ENCODE measurements around the gene PLSCR3.
A peak's percentile ranks its signal among the peaks of the same experiment; 100 is the strongest.

The PLSCR3 gene

GRCh38 chr17:7356756-7357155 lies 37.6 kb downstream of the PLSCR3 start:
- H3K18ac ChIP-seq (ENCODE audit: low read depth in 1 of 2, low read length in 2 of 2), result no peak overlapping the region
- H3K27ac ChIP-seq (ENCODE audit: low read length, poor library complexity, severe bottlenecking), result no peak overlapping the region
- H2BK12ac ChIP-seq (ENCODE audit: low read length in 2 of 2), result no peak overlapping the region
- H3K4me1 ChIP-seq (ENCODE audit: control insufficient read depth, insufficient read depth, low read depth, low read length), result peaks cover 37% of the 10 kb centered on the region
- H3K36me3 ChIP-seq (ENCODE audit: control insufficient read depth in 1 of 2, insufficient read depth in 2 of 2, low read depth in 1 of 2, low read length in 2 of 2), result no peaks in the 10 kb centered on the region
- H3K9ac ChIP-seq (ENCODE audit: low read length), result peak overlapping the region; percentile 44
- no peak overlapping the region for H2AFZ ChIP-seq (ENCODE audit: low read depth, low read length)
- peaks cover 27% of the 10 kb centered on the region for H3K79me1 ChIP-seq (replicated peaks; ENCODE audit: low read length, poor library complexity, severe bottlenecking)
- H3K4ac ChIP-seq (ENCODE audit: low read depth in 1 of 2, low read length in 2 of 2), result no peak overlapping the region
- no peak overlapping the region for H4K8ac ChIP-seq (ENCODE audit: low read length)
- H2BK15ac ChIP-seq (ENCODE audit: low read depth, poor library complexity, severe bottlenecking), result no peak overlapping the region
- no peak overlapping the region for H2AK5ac ChIP-seq (ENCODE audit: low read length, severe bottlenecking)
- no peak overlapping the region for H2BK5ac ChIP-seq (ENCODE audit: low read depth, low read length, poor library complexity, severe bottlenecking)
- H3K4me2 ChIP-seq (ENCODE audit: low read length, poor library complexity, severe bottlenecking), result no peak overlapping the region
- H3K23ac ChIP-seq (ENCODE audit: low read length in 2 of 2), result no peak overlapping the region
- no peaks in the 10 kb centered on the region for H3K27me3 ChIP-seq (ENCODE audit: control insufficient read depth in 1 of 2, insufficient read depth in 1 of 2, low read length in 2 of 2)
- 91% methylated on average over 8 of the region's 8 CpGs for WGBS
- H4K91ac ChIP-seq (ENCODE audit: low read length), result no peak overlapping the region
- no peaks in the 10 kb centered on the region for H3K9me3 ChIP-seq (ENCODE audit: control insufficient read depth, low read length)
- no peak overlapping the region for H3K14ac ChIP-seq (ENCODE audit: low read length in 2 of 2)
- no peak for DNase-seq
- H2BK120ac ChIP-seq (ENCODE audit: low read depth, low read length), result no peak overlapping the region
- no peak overlapping the region for H3K4me3 ChIP-seq (ENCODE audit: insufficient read depth in 1 of 2, low read depth in 1 of 2, low read length in 2 of 2)

DNA sequence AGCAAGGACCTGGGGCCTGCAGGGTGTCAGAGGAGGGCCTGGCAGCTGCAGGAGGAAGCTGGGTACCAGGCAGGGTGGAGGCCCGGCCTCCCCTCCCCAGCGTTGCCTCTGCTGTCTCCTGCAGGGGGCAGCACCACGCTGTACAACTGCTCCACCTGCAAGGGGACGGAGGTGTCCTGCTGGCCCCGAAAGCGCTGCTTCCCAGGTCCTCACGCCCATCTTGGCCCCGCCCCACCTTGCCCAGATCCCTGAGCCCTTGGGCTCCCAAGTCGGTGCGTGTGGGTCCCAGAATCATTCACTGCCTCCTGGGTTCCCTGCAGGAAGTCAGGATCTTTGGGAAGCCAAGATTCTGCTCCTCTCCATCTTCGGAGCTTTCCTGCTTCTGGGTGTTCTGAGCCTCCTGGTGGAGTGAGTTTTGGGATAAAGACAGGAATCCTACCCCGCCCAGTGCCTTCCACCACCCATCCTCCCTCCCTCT lies 38.2 kb downstream of the PLSCR3 start:
- Histone ChIP-seq H3K4ac (ENCODE audit: low read depth in 1 of 2, low read length in 2 of 2) (no peak overlapping the region), H4K91ac (ENCODE audit: low read length) (no peak overlapping the region), H2BK15ac (ENCODE audit: low read depth, poor library complexity, severe bottlenecking) (no peak overlapping the region), H2AFZ (ENCODE audit: low read depth, low read length) (no peak overlapping the region), H3K9me3 (ENCODE audit: control insufficient read depth, low read length) (no peaks in the 10 kb centered on the region), H3K27me3 (ENCODE audit: control insufficient read depth in 1 of 2, insufficient read depth in 1 of 2, low read length in 2 of 2) (no peaks in the 10 kb centered on the region), H3K79me1 (replicated peaks; ENCODE audit: low read length, poor library complexity, severe bottlenecking) (peaks cover 27% of the 10 kb centered on the region), H3K23ac (ENCODE audit: low read length in 2 of 2) (no peak overlapping the region), H2BK12ac (ENCODE audit: low read length in 2 of 2) (no peak overlapping the region), H2BK120ac (ENCODE audit: low read depth, low read length) (no peak overlapping the region), H4K8ac (ENCODE audit: low read length) (no peak overlapping the region), H3K4me1 (ENCODE audit: control insufficient read depth, insufficient read depth, low read depth, low read length) (peaks cover 37% of the 10 kb centered on the region), H2BK5ac (ENCODE audit: low read depth, low read length, poor library complexity, severe bottlenecking) (no peak overlapping the region), H3K18ac (ENCODE audit: low read depth in 1 of 2, low read length in 2 of 2) (peak overlapping the region in 1 of 2 experiments; percentile 55), H2AK5ac (ENCODE audit: low read length, severe bottlenecking) (no peak overlapping the region), H3K9ac (ENCODE audit: low read length) (peak overlapping the region; percentile 44), H3K36me3 (ENCODE audit: control insufficient read depth in 1 of 2, insufficient read depth in 2 of 2, low read depth in 1 of 2, low read length in 2 of 2) (no peaks in the 10 kb centered on the region), H3K14ac (ENCODE audit: low read length in 2 of 2) (peak overlapping the region in 1 of 2 experiments; percentile 48), H3K4me3 (ENCODE audit: insufficient read depth in 1 of 2, low read depth in 1 of 2, low read length in 2 of 2) (no peak overlapping the region), H3K4me2 (ENCODE audit: low read length, poor library complexity, severe bottlenecking) (no peak overlapping the region), H3K27ac (ENCODE audit: low read length, poor library complexity, severe bottlenecking) (no peak overlapping the region)
- WGBS, result 7% methylated on average over 11 of the region's 12 CpGs
- DNase-seq, result peak; percentile 67

- Histone ChIP-seq H2BK120ac (ENCODE audit: low read depth, low read length) (no peak overlapping the region), H3K18ac (ENCODE audit: low read depth in 1 of 2, low read length in 2 of 2) (peak overlapping the region in 1 of 2 experiments; percentile 55), H3K36me3 (ENCODE audit: control insufficient read depth in 1 of 2, insufficient read depth in 2 of 2, low read depth in 1 of 2, low read length in 2 of 2) (no peaks in the 10 kb centered on the region), H2AK5ac (ENCODE audit: low read length, severe bottlenecking) (no peak overlapping the region), H3K9ac (ENCODE audit: low read length) (peak overlapping the region; percentile 44), H3K23ac (ENCODE audit: low read length in 2 of 2) (no peak overlapping the region), H3K14ac (ENCODE audit: low read length in 2 of 2) (peak overlapping the region in 1 of 2 experiments; percentile 48), H2AFZ (ENCODE audit: low read depth, low read length) (no peak overlapping the region), H3K4ac (ENCODE audit: low read depth in 1 of 2, low read length in 2 of 2) (no peak overlapping the region), H4K91ac (ENCODE audit: low read length) (peak overlapping the region; percentile 67), H3K27ac (ENCODE audit: low read length, poor library complexity, severe bottlenecking) (no peak overlapping the region), H3K9me3 (ENCODE audit: control insufficient read depth, low read length) (no peaks in the 10 kb centered on the region), H4K8ac (ENCODE audit: low read length) (no peak overlapping the region), H3K4me2 (ENCODE audit: low read length, poor library complexity, severe bottlenecking) (no peak overlapping the region), H3K4me1 (ENCODE audit: control insufficient read depth, insufficient read depth, low read depth, low read length) (peaks cover 40% of the 10 kb centered on the region), H3K4me3 (ENCODE audit: insufficient read depth in 1 of 2, low read depth in 1 of 2, low read length in 2 of 2) (no peak overlapping the region), H3K27me3 (ENCODE audit: control insufficient read depth in 1 of 2, insufficient read depth in 1 of 2, low read length in 2 of 2) (no peaks in the 10 kb centered on the region), H3K79me1 (replicated peaks; ENCODE audit: low read length, poor library complexity, severe bottlenecking) (peaks cover 27% of the 10 kb centered on the region), H2BK5ac (ENCODE audit: low read depth, low read length, poor library complexity, severe bottlenecking) (no peak overlapping the region), H2BK15ac (ENCODE audit: low read depth, poor library complexity, severe bottlenecking) (peak overlapping the region; percentile 4), H2BK12ac (ENCODE audit: low read length in 2 of 2) (peak overlapping the region in 1 of 2 experiments; percentile 15)
- 80% methylated on average over 7 of the region's 8 CpGs for WGBS
- DNase-seq, result no peak
Measured at GRCh38 chr17:7355573-7355972, 38.8 kb downstream of the PLSCR3 start.

GRCh38 chr17:7355053-7355452 lies 39.3 kb downstream of the PLSCR3 start, which contains the start of gene TMEM95:
TSS of gene TMEM95 (plus strand) at chr17:7355156. CDS start at chr17:7355205, 49 bp downstream.
- H3K14ac ChIP-seq (ENCODE audit: low read length in 2 of 2), result peak within 1 kb of the TSS in 1 of 2 experiments; percentile 79
- peak within 1 kb of the TSS; percentile 66 for H4K8ac ChIP-seq (ENCODE audit: low read length)
- no peak within 1 kb of the TSS for H2AFZ ChIP-seq (ENCODE audit: low read depth, low read length)
- peak within 1 kb of the TSS; percentile 78 for H4K91ac ChIP-seq (ENCODE audit: low read length)
- H2BK5ac ChIP-seq (ENCODE audit: low read depth, low read length, poor library complexity, severe bottlenecking), result no peak within 1 kb of the TSS
- H3K79me1 ChIP-seq (replicated peaks; ENCODE audit: low read length, poor library complexity, severe bottlenecking), result peaks cover 27% of the 10 kb centered on the region
- peak within 1 kb of the TSS in 1 of 2 experiments; percentile 22 for H3K4me3 ChIP-seq (ENCODE audit: insufficient read depth in 1 of 2, low read depth in 1 of 2, low read length in 2 of 2)
- H3K9ac ChIP-seq (ENCODE audit: low read length), result peak within 1 kb of the TSS; percentile 44
- no peak within 1 kb of the TSS for H3K4me2 ChIP-seq (ENCODE audit: low read length, poor library complexity, severe bottlenecking)
- no peak for DNase-seq
- H3K27me3 ChIP-seq (ENCODE audit: control insufficient read depth in 1 of 2, insufficient read depth in 1 of 2, low read length in 2 of 2), result no peaks in the 10 kb centered on the region
- no peak within 1 kb of the TSS for H3K27ac ChIP-seq (ENCODE audit: low read length, poor library complexity, severe bottlenecking)
- peaks cover 41% of the 10 kb centered on the region for H3K4me1 ChIP-seq (ENCODE audit: control insufficient read depth, insufficient read depth, low read depth, low read length)
- H3K36me3 ChIP-seq (ENCODE audit: control insufficient read depth in 1 of 2, insufficient read depth in 2 of 2, low read depth in 1 of 2, low read length in 2 of 2), result no peaks in the 10 kb centered on the region
- no peak within 1 kb of the TSS for H2BK120ac ChIP-seq (ENCODE audit: low read depth, low read length)
- no peak within 1 kb of the TSS for H3K23ac ChIP-seq (ENCODE audit: low read length in 2 of 2)
- peak within 1 kb of the TSS; percentile 15 to 31 for H2BK12ac ChIP-seq (ENCODE audit: low read length in 2 of 2)
- H3K4ac ChIP-seq (ENCODE audit: low read depth in 1 of 2, low read length in 2 of 2), result no peak within 1 kb of the TSS
- H2AK5ac ChIP-seq (ENCODE audit: low read length, severe bottlenecking), result peak within 1 kb of the TSS; percentile 53
- H2BK15ac ChIP-seq (ENCODE audit: low read depth, poor library complexity, severe bottlenecking), result peak within 1 kb of the TSS; percentile 4
- H3K9me3 ChIP-seq (ENCODE audit: control insufficient read depth, low read length), result no peaks in the 10 kb centered on the region
- peak within 1 kb of the TSS; percentile 37 to 55 for H3K18ac ChIP-seq (ENCODE audit: low read depth in 1 of 2, low read length in 2 of 2)
- 75% methylated on average over 10 of the region's 10 CpGs for WGBS

Measured in mesenchymal stem cell (in vitro differentiated cells and primary cell).